ENCODE data around the gene TCN1.
"Not testable (repeated sequence)": the region's sequence is repeated elsewhere in the genome, so short reads cannot be mapped to it uniquely, and the experiment has no call there.

The TCN1 gene

GRCh38 chr11:59866397-59866796 lies at the start of gene TCN1:
Gene TCN1, minus strand, starts transcription at chr11:59866487. Its CDS starts 17 bp downstream, at chr11:59866470.
- H3K9me3 Mint-ChIP-seq = peaks cover 16% of the 10 kb centered on the region
- no peak for ATAC-seq

GRCh38 chr11:59903569-59903968 lies 37.3 kb upstream of the TCN1 start:
- not testable (repeated sequence) for H3K36me3 Mint-ChIP-seq, H3K9me3 Mint-ChIP-seq, H3K4me1 Mint-ChIP-seq, H3K27me3 Mint-ChIP-seq, H3K4me3 Mint-ChIP-seq, H3K27ac Mint-ChIP-seq, ATAC-seq

More at GRCh38 chr11:59866397-59866796, at the start of gene TCN1:
- Mint-ChIP-seq H3K4me3 (no peak within 1 kb of the TSS), H3K27me3 (peaks cover 18% of the 10 kb centered on the region), H3K4me1 (no peaks in the 10 kb centered on the region), H3K36me3 (no peaks in the 10 kb centered on the region), H3K27ac (no peak within 1 kb of the TSS)

- Mint-ChIP-seq H3K9me3 (no peaks in the 10 kb centered on the region), H3K36me3 (no peaks in the 10 kb centered on the region), H3K4me3 (no peak overlapping the region), H3K27me3 (peaks cover under 1% of the 10 kb centered on the region), H3K27ac (no peak overlapping the region), H3K4me1 (no peaks in the 10 kb centered on the region)
- ATAC-seq = no peak
Measured at GRCh38 chr11:59901306-59901705, 35.0 kb upstream of the TCN1 start.

- H3K4me1 Mint-ChIP-seq = no peaks in the 10 kb centered on the region
- no peaks in the 10 kb centered on the region for H3K9me3 Mint-ChIP-seq
- H3K36me3 Mint-ChIP-seq = no peaks in the 10 kb centered on the region
- H3K4me3 Mint-ChIP-seq = no peak overlapping the region
- no peak overlapping the region for H3K27ac Mint-ChIP-seq
- peaks cover 8% of the 10 kb centered on the region for H3K27me3 Mint-ChIP-seq
- ATAC-seq = no peak
Measured at GRCh38 chr11:59900366-59901126, 34.3 kb upstream of the TCN1 start.

GRCh38 chr11:59899532-59899931 lies 33.2 kb upstream of the TCN1 start:
- H3K4me3 Mint-ChIP-seq = no peak overlapping the region
- no peaks in the 10 kb centered on the region for H3K36me3 Mint-ChIP-seq
- H3K27me3 Mint-ChIP-seq = peaks cover 14% of the 10 kb centered on the region
- H3K27ac Mint-ChIP-seq = no peak overlapping the region
- no peaks in the 10 kb centered on the region for H3K4me1 Mint-ChIP-seq
- no peaks in the 10 kb centered on the region for H3K9me3 Mint-ChIP-seq
- ATAC-seq = no peak

GRCh38 chr11:59898650-59899049 lies 32.4 kb upstream of the TCN1 start:
- Mint-ChIP-seq H3K9me3 (no peaks in the 10 kb centered on the region), H3K36me3 (no peaks in the 10 kb centered on the region), H3K4me3 (no peak overlapping the region), H3K4me1 (no peaks in the 10 kb centered on the region), H3K27ac (no peak overlapping the region), H3K27me3 (peaks cover 14% of the 10 kb centered on the region)
- ATAC-seq = no peak

GRCh38 chr11:59898046-59898445 lies 31.8 kb upstream of the TCN1 start:
- Mint-ChIP-seq H3K4me1 (no peaks in the 10 kb centered on the region), H3K27ac (no peak overlapping the region), H3K4me3 (no peak overlapping the region), H3K9me3 (no peaks in the 10 kb centered on the region), H3K36me3 (no peaks in the 10 kb centered on the region), H3K27me3 (peaks cover 14% of the 10 kb centered on the region)
- ATAC-seq = no peak

- no peak overlapping the region for H3K4me3 Mint-ChIP-seq
- no peak for ATAC-seq
- no peaks in the 10 kb centered on the region for H3K4me1 Mint-ChIP-seq
- H3K27me3 Mint-ChIP-seq = peaks cover 14% of the 10 kb centered on the region
- H3K9me3 Mint-ChIP-seq = peaks cover 9% of the 10 kb centered on the region
- H3K36me3 Mint-ChIP-seq = no peaks in the 10 kb centered on the region
- H3K27ac Mint-ChIP-seq = no peak overlapping the region
Measured at GRCh38 chr11:59894616-59895015, 28.3 kb upstream of the TCN1 start.

GRCh38 chr11:59891781-59892181 lies 25.5 kb upstream of the TCN1 start:
- Mint-ChIP-seq H3K4me1 (no peaks in the 10 kb centered on the region), H3K4me3 (no peak overlapping the region), H3K27ac (no peak overlapping the region), H3K27me3 (peaks cover 26% of the 10 kb centered on the region), H3K36me3 (peaks cover 5% of the 10 kb centered on the region), H3K9me3 (peaks cover 30% of the 10 kb centered on the region)
- no peak for ATAC-seq

- not testable (repeated sequence) for H3K4me3 Mint-ChIP-seq, H3K36me3 Mint-ChIP-seq, H3K4me1 Mint-ChIP-seq, ATAC-seq, H3K27ac Mint-ChIP-seq
- H3K27me3 Mint-ChIP-seq = peaks cover 12% of the 10 kb centered on the region
- peaks cover 30% of the 10 kb centered on the region for H3K9me3 Mint-ChIP-seq
Measured at GRCh38 chr11:59887156-59887555, 20.9 kb upstream of the TCN1 start.

- Mint-ChIP-seq H3K27ac (no peak overlapping the region), H3K4me3 (no peak overlapping the region), H3K9me3 (peaks cover 11% of the 10 kb centered on the region), H3K4me1 (no peaks in the 10 kb centered on the region), H3K36me3 (peaks cover 1% of the 10 kb centered on the region), H3K27me3 (peaks cover 14% of the 10 kb centered on the region)
- no peak for ATAC-seq
Measured at GRCh38 chr11:59883597-59883996, 17.3 kb upstream of the TCN1 start.

GRCh38 chr11:59879567-59879966 lies 13.3 kb upstream of the TCN1 start:
- Mint-ChIP-seq H3K4me3 (no peak overlapping the region), H3K27me3 (peaks cover 42% of the 10 kb centered on the region), H3K36me3 (no peaks in the 10 kb centered on the region), H3K9me3 (no peaks in the 10 kb centered on the region), H3K4me1 (no peaks in the 10 kb centered on the region), H3K27ac (no peak overlapping the region)
- no peak for ATAC-seq

GRCh38 chr11:59878575-59878974 lies 12.3 kb upstream of the TCN1 start, which contains the start of gene OOSP3:
Gene OOSP3, plus strand, starts transcription at chr11:59878782. Its CDS starts 27 bp downstream, at chr11:59878809.
- H3K4me3 Mint-ChIP-seq = no peak within 1 kb of the TSS
- H3K4me1 Mint-ChIP-seq = no peaks in the 10 kb centered on the region
- no peak within 1 kb of the TSS for H3K27ac Mint-ChIP-seq
- no peaks in the 10 kb centered on the region for H3K9me3 Mint-ChIP-seq
- no peaks in the 10 kb centered on the region for H3K36me3 Mint-ChIP-seq
- H3K27me3 Mint-ChIP-seq = peaks cover 49% of the 10 kb centered on the region
- ATAC-seq = no peak

- peaks cover 49% of the 10 kb centered on the region for H3K27me3 Mint-ChIP-seq
- H3K27ac Mint-ChIP-seq = no peak overlapping the region
- ATAC-seq = no peak
Measured at GRCh38 chr11:59877784-59878183, 11.5 kb upstream of the TCN1 start.

GRCh38 chr11:59877325-59877724 lies 11.0 kb upstream of the TCN1 start:
- no peak overlapping the region for H3K4me3 Mint-ChIP-seq
- ATAC-seq = no peak
- H3K27ac Mint-ChIP-seq = no peak overlapping the region
- no peaks in the 10 kb centered on the region for H3K4me1 Mint-ChIP-seq
- H3K27me3 Mint-ChIP-seq = peaks cover 49% of the 10 kb centered on the region
- no peaks in the 10 kb centered on the region for H3K9me3 Mint-ChIP-seq
- no peaks in the 10 kb centered on the region for H3K36me3 Mint-ChIP-seq

More at GRCh38 chr11:59877784-59878183, 11.5 kb upstream of the TCN1 start:
- H3K9me3 Mint-ChIP-seq = no peaks in the 10 kb centered on the region
- H3K36me3 Mint-ChIP-seq = no peaks in the 10 kb centered on the region
- H3K4me3 Mint-ChIP-seq = no peak overlapping the region
- no peaks in the 10 kb centered on the region for H3K4me1 Mint-ChIP-seq

GRCh38 chr11:59875856-59876519 lies 9.7 kb upstream of the TCN1 start:
- no peak overlapping the region for H3K4me3 Mint-ChIP-seq
- H3K36me3 Mint-ChIP-seq = no peaks in the 10 kb centered on the region
- H3K9me3 Mint-ChIP-seq = peaks cover 6% of the 10 kb centered on the region
- ATAC-seq = no peak
- H3K27ac Mint-ChIP-seq = no peak overlapping the region
- H3K27me3 Mint-ChIP-seq = peaks cover 44% of the 10 kb centered on the region
- no peaks in the 10 kb centered on the region for H3K4me1 Mint-ChIP-seq
